ENCODE results near the gene C2orf42. TPM values are rescaled to one million over a fixed set of nuclear protein-coding genes. Genes with fewer than 3 reads are reported as not detected.

The C2orf42 gene
- total and polyA plus RNA-seq, 2 donors from 2014 or later: 11.8 to 20.0 TPM

DNA sequence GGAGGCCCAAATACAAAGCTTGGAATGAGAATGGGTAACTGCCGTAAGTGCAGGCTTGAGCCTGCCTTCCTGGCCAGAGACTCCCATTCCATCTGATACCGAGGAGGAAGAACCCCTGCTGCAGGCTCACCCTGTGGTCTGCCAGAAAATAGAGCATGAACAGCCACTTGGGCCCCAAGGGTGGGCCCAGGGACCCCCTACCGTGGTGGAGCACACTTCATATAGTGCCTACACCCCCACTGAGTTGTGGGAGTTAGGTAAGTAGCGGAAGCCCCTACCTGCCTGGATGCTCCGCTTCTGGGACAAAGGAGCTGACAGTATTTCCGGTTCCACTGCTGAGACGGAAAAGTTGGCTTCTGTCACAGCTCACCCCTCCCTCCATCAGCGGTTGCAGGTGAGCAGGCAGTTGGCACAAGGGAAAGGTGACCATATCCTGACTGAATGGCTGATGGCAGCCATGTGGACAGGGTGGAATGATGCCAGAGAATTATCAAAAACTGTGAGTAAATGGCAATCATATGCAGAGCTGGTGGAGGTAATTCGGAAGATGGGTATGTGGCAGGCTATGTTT, 11.5 kb upstream of the C2orf42 start:
- no peak for FAIRE-seq
- Histone ChIP-seq H3K9ac (ENCODE audit: low read length in 3 of 3) (no peak overlapping the region), H3K36me3 (ENCODE audit: control insufficient read depth in 2 of 3, insufficient read depth in 3 of 3, low read length in 3 of 3) (no peaks in the 10 kb centered on the region), H3K4me3 (ENCODE audit: low read length in 3 of 3) (no peak overlapping the region), H3K27me3 (ENCODE audit: control insufficient read depth, insufficient read depth, low read length) (no peaks in the 10 kb centered on the region), H3K27ac (ENCODE audit: low read depth in 2 of 2, low read length in 2 of 2) (no peak overlapping the region), H3K4me1 (ENCODE audit: control insufficient read depth in 2 of 3, insufficient read depth in 2 of 3, low read depth in 1 of 3, low read length in 3 of 3) (no peaks in the 10 kb centered on the region), H3K9me3 (ENCODE audit: control insufficient read depth in 2 of 3, insufficient read depth in 1 of 3, low read length in 3 of 3) (no peaks in the 10 kb centered on the region)
- intact Hi-C loops (cut with DNase I): no loop called here
- no peak for DNase-seq
- TF ChIP-seq, protein P1, sequence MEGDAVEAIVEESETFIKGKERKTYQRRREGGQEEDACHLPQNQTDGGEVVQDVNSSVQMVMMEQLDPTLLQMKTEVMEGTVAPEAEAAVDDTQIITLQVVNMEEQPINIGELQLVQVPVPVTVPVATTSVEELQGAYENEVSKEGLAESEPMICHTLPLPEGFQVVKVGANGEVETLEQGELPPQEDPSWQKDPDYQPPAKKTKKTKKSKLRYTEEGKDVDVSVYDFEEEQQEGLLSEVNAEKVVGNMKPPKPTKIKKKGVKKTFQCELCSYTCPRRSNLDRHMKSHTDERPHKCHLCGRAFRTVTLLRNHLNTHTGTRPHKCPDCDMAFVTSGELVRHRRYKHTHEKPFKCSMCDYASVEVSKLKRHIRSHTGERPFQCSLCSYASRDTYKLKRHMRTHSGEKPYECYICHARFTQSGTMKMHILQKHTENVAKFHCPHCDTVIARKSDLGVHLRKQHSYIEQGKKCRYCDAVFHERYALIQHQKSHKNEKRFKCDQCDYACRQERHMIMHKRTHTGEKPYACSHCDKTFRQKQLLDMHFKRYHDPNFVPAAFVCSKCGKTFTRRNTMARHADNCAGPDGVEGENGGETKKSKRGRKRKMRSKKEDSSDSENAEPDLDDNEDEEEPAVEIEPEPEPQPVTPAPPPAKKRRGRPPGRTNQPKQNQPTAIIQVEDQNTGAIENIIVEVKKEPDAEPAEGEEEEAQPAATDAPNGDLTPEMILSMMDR (IDR thresholded peaks at IDR 0.05; ENCODE audit: borderline replicate concordance, extremely low read depth, insufficient read depth): no peak

- Histone ChIP-seq H3K9me3 (ENCODE audit: control insufficient read depth in 2 of 3, insufficient read depth in 1 of 3, low read length in 3 of 3) (no peaks in the 10 kb centered on the region), H3K27me3 (ENCODE audit: control insufficient read depth, insufficient read depth, low read length) (no peaks in the 10 kb centered on the region), H3K4me3 (ENCODE audit: low read length in 3 of 3) (no peak overlapping the region), H3K4me1 (ENCODE audit: control insufficient read depth in 2 of 3, insufficient read depth in 2 of 3, low read depth in 1 of 3, low read length in 3 of 3) (no peaks in the 10 kb centered on the region), H3K27ac (ENCODE audit: low read depth in 2 of 2, low read length in 2 of 2) (no peak overlapping the region), H3K36me3 (ENCODE audit: control insufficient read depth in 2 of 3, insufficient read depth in 3 of 3, low read length in 3 of 3) (no peaks in the 10 kb centered on the region), H3K9ac (ENCODE audit: low read length in 3 of 3) (no peak overlapping the region)
- TF ChIP-seq, protein P1 (IDR thresholded peaks at IDR 0.05; ENCODE audit: borderline replicate concordance, extremely low read depth, insufficient read depth): no peak
- intact Hi-C loops (cut with DNase I): no loop called here
- DNase-seq (no peak), FAIRE-seq (no peak)
Measured at GRCh38 chr2:70201831-70202230, 11.0 kb upstream of the C2orf42 start.

GRCh38 chr2:70201225-70201768, 10.5 kb upstream of the C2orf42 start:
- DNase-seq (no peak), FAIRE-seq (no peak)
- TF ChIP-seq, protein P1 (IDR thresholded peaks at IDR 0.05; ENCODE audit: borderline replicate concordance, extremely low read depth, insufficient read depth): no peak
- Histone ChIP-seq H3K4me1 (ENCODE audit: control insufficient read depth in 2 of 3, insufficient read depth in 2 of 3, low read depth in 1 of 3, low read length in 3 of 3) (no peaks in the 10 kb centered on the region), H3K4me3 (ENCODE audit: low read length in 3 of 3) (no peak overlapping the region), H3K9ac (ENCODE audit: low read length in 3 of 3) (no peak overlapping the region), H3K36me3 (ENCODE audit: control insufficient read depth in 2 of 3, insufficient read depth in 3 of 3, low read length in 3 of 3) (no peaks in the 10 kb centered on the region), H3K9me3 (ENCODE audit: control insufficient read depth in 2 of 3, insufficient read depth in 1 of 3, low read length in 3 of 3) (no peaks in the 10 kb centered on the region), H3K27ac (ENCODE audit: low read depth in 2 of 2, low read length in 2 of 2) (no peak overlapping the region), H3K27me3 (ENCODE audit: control insufficient read depth, insufficient read depth, low read length) (no peaks in the 10 kb centered on the region)
- intact Hi-C loops (cut with DNase I): no loop called here

Data from kidney (tissue), 14 donors.